HG03135 (cell line): ENCODE results near the gene FNDC5.
"Not testable (repeated sequence)": the region's sequence is repeated elsewhere in the genome, so short reads cannot be mapped to it uniquely, and the experiment has no call there.

ENCODE experiments used
- ATAC-seq: cut with Tn5 transposase; IDR thresholded peaks from one replicate; pipeline ENCODE4 v1.9.1; 2021; ENCODE audit warnings: mild to moderate bottlenecking, moderate library complexity; ENCODE audit not compliant: unreplicated experiment

The FNDC5 gene

DNA sequence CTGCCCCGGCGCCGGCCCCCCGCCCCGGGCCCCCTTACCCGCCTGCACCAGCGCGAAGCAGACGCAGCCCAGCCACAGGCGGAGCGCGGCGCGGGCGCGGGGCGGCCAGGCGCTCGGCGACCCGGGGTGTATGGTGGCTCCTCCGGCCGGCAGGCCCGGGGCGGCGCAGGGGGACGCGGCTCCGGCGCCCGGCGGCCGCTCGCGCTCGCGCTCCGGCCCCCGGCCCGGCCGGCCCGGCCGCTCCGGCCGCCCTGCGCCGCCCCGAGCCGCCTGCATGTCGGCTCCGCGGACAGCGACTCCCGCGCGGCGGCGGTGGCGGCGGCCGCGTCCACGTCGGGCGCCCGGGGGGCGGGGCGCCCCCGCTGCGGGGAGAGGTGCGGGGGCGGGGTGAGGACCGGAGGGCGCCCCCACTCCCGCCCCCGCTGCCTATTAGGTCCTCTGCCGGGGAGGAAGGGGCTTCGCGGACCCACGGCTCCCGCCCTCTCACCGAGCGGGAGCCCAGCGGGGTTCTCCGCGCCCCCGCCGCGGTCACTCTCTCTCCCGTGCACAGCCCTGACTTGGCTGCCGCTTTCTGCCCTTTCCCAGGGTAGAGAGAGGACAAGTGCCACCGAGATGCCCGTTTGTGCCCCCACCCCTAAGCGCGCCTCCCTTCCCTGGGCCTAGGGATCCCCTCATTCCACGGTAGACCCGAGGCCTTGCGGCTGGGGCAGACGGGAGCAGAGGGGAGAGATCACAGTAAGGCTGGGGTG lies at the start of gene FNDC5:
TSS of gene FNDC5 (minus strand) at position 298 of the 749 bp plus-strand sequence.
- no peak for ATAC-seq

DNA sequence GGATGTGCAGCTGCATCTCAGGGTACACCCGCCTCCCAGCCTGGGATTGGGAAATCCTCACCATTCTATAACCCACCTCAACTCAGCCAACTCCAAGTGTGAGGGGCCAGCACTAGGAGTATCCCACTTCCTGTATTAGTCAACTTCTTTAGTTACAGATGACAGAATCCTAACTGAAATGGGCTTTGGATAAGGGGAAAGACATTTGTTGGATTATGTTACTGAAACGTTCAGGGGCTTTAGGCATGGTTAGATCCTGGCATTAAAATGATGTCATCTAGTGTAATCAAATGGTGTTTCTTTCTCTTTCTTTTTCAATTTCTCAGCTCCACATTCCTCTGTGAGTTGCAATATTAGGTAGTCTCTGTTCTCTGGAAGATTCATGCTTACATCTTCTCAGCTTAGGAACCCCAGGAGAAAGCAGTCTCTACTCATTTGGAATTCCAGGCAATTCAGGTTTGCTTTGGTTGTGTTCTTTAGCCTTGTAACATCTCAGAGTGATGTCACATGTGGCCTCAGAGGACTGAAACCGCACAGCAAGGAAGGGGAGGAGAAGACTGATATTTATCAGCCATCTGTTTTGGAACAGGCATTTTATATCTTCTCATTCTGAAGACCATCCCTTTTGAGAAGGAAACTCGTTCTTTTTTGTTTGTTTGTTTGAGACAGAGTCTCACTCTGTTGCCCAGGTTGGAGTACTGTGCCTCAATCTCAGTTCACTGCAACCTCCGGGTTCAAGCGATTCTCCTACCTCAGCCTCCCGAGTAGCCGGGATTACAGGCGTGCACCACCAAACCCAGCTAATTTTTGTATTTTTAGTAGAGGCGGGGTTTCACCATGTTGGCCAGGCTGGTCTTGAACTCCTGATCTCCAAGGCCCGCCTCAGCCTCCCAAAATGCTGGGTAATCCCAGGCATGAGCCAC lies 49.4 kb upstream of the FNDC5 start:
- no peak for ATAC-seq

DNA sequence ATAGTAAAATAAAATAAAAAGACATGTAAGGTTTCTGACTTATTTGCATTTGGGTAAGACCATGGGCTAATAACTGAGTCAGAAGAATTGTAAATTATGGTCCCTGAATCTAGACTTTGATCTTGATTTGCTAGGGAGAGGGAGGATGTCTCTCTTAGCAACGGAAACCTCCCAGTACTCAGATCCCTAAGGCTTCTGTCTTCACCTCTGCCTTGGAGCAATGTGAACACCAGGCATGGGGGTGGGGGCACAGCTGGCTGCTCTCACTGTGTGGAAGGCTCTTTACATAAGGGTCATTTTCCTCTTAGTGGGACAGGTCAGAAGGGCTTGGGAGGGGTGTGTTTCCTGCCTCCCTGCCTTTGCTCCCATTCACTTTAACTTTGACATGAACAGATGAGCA lies 47.5 kb upstream of the FNDC5 start:
- ATAC-seq: no peak

DNA sequence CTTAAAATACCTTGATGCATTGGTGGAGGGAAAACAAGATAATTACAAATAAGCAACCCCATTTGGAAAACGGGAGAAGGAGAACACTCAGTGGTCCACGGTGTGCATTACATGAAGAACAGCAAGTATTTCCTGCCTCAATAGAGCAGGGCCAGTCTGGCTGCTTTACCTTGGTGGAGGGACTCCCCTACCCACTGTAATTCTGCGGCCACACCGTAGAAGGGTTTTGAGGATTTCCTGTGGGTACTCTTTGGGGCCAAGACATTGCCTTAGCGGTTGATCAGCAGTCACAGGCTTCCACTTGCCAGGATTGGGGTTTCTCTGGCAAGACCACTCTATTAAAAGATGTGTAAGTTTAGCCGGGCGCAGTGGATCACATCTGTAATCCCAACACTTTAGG lies 46.8 kb upstream of the FNDC5 start:
- no peak for ATAC-seq

DNA sequence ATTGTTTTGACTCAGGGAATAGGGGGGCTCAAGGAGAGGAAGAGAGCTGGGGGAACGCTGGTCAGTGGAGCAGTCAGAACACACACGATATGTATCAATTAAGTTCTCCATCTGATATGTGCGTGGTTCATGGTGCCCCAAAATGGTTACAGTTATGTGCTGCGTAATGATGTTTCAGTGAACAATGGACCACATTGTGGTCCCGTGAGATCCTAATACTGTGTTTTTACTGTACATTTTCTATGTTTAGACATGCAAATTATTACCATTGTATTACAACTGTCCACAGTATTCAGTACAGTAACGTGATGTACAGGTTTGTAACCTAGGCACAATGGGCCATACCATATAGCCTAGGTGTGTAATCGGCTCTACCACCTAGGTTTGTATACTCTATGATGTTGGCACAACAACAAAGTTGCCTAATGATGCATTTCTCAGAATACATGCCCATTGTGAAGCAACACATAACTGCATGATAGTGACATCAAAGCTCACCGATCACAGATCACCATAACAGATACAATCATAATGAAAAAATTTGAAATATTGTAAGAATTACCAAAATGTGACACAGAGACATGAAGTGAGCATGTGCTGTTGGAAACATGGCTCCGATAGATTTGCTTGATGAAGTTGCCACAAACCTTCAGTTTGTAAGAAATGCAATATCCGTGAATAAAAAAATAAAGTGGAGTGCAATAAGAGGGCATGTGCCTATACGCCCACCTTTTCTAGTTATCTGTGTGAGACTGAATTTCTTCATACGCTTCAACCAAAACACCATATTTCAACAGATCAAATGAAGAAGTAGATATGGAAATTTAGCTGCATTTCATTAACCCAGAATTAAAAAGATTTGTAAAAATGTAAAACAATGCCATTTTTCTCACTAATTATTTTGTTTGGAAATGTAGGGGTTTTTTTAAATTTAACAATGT lies 45.3 kb upstream of the FNDC5 start:
- ATAC-seq: no peak

- ATAC-seq: no peak
Measured at GRCh38 chr1:32910319-32910718, 39.6 kb upstream of the FNDC5 start.

GRCh38 chr1:32907435-32907834 lies 36.7 kb upstream of the FNDC5 start:
- ATAC-seq: no peak

DNA sequence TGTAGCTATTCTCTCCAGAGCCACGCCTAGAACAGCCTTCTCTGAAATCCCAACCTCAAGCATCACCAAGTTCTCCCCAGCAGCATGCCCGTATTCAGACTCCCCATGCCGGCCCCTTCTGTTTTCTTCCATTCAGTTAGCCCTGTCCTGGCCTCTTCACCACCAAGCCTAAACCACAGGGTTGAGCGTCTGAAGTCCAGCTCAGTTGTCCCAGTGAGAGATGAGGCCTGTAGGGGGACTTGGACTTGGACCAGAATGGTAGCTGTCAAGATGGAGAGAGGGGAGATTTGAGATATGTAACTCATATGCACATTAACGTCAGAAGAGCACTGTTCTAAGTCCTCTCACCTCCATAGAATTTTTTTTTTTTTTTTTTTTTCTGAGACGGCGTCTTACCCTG lies 35.9 kb upstream of the FNDC5 start:
- ATAC-seq: no peak

DNA sequence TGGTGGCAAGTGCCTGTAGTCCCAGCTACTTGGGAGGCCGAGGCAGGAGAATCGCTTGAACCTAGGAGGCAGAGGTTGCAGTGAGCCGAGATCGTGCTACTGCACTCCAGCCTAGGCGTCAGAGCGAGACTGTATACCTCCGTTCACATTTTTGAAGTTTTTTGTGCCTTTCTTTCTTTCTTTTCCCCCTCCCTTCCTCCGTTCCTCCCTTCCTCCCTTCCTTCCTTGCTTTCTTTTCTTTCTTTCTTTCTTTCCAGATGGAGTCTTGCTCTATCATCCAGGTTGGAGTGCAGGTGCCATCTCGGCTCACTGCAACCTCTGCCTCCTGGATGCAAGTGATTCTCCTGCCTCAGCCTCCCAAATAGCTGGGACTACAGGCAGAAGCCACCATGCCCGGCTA lies 34.9 kb upstream of the FNDC5 start:
- not testable (repeated sequence) for ATAC-seq

DNA sequence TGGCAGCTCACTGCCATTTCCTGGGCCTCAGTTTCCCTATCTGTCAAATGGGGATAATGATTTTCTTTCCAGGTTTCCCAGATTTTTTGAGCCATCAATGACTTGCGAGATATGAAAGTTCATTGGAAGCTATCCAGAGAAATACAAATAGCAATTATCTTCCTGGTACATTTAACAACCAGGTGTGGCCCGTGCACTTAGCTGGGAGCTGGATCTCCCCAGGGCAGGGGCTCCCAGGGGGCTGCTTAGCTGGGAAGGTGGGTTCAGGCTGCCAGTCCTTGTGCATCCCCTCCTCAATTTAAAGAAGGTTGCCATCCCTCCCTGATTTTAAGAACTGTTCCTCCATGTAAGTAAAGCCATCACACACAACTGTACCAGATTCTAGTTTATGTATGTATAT lies 34.1 kb upstream of the FNDC5 start:
- no peak for ATAC-seq

DNA sequence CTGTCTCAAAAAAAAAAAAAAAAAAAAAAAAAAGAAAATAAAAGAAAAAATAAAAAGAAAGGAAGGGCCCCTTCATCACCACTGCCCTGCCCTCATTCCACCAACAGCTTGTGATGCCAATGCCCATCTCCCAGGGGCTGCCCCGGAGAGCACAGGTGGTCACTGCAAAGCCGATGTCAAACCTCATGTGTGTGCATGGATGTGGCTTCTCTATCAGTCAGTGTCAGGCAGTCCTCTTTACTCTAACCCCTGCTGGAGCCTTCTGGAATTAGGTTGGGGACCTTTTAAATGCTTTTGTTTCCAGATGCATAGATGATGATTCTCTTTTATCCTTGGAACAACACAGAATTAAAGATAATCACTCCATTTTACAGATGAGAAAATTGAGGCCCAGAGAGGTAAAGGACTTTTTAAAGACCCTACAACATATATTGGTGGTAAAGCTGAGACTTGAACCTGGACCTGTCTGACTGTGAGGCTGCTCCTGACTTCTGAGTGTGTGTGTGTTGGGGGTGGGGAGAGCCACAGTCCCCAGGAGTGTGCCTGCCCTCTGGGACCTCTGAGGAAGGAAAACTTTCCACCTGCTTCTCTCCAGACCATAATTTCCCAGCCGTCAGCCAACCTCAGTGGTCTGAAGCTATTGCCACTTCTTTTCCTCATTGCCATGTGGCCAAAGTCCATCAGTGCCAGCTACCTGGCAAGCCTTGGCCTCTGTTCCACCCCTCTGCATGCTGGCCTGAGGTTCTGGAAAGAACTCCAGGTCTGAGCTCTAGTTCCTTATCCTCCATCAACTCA lies 33.5 kb upstream of the FNDC5 start:
- ATAC-seq: no peak

DNA sequence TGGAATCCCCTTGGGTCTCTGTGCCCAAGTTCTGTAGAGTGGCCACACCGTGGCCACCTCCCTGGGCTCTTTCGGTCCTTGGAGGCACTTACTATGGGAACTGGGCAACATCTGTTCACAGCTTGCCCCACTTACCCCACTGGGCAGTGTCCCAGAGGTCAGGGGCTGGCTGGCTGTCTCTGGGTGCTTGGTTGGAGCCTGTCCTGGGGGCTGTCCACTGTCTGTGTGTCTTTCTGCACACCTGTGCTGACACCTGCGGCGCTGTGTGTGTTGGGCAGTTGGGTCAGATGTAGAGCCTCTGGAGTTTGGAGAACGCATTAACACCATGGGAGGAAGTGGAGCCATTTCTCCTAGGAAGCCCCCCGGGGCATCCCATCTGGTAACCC lies 31.8 kb upstream of the FNDC5 start:
- no peak for ATAC-seq

DNA sequence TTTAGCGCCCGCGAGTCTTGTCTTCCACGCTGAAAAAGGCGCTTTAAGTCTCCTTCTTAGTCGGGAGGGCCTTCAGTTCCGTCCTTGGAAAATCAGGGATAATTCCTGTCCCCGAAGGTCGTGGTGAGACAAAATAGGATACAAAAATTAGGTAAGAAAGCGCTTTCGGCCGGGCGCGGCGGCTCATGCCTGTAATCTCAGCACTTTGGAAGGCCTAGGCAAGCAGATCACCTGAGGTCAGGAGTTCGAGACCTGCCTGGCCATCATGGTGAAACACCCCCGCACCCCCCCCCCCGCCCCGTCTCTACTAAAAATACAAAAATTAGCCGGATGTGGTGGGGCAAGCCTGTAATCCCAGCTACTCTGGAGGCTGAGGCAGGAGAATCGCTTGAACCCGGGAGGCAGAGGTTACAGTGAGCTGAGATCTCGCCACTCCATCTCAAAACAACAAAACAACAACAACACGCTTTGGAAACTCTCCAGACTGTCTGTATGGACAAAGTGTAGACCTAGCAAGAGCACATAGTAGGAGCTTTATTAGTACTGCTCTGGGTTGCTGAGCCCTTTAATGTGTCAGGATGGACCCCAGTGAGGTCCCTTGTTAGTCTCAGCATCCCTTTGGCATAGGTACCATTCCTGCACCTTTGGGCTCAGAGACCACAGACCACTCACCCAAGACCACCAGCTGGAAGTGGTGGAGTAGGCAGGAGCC lies 31.3 kb upstream of the FNDC5 start:
- ATAC-seq: no peak

DNA sequence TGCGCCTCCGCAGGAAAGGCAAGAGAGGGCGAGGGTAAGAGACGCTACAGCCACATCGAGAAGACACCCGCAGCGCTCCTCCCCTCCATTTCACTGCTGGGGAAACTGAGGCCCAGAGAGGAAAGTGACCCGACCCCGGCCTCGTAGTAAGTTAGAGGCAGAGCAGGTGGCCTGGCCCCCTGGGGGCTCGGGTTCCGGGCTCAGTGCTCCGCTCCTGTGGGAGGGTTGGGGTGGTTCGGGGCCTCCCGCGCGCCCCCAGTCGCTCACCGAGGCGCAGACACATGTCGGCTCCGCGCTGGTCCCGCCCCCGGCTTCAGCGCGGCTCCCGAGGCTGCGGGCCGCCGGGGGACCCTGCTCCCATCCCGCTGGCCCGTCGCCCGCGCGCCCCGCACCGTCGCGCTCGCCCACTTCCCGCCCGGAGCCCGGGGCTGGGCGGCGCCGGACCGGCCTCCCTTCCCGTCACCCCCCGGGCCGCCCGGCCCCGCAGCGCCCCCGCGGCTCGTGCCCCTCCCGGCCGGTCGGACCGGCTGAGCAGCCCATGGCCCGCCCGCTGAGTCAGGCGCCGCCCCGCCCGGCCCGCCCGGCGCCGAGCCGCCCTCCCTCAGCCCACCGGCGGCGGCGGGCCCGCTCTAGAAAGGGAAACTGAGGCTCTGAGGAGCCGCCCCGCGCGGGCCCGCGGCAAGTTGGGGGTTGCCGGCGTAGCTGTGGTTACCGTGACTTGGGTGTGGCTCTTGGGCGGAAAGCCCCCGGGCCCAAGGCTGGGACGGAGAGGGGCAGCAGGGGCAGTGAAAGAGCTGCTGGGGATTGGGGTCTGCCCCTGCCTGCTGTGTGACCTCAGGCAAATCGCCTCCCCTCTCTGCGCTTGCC lies 30.5 kb upstream of the FNDC5 start, which contains the start of gene TMEM54:
TSS of gene TMEM54 (minus strand) at position 434 of the 867 bp plus-strand sequence. CDS start at position 283, 151 bp downstream.
- ATAC-seq: no peak

DNA sequence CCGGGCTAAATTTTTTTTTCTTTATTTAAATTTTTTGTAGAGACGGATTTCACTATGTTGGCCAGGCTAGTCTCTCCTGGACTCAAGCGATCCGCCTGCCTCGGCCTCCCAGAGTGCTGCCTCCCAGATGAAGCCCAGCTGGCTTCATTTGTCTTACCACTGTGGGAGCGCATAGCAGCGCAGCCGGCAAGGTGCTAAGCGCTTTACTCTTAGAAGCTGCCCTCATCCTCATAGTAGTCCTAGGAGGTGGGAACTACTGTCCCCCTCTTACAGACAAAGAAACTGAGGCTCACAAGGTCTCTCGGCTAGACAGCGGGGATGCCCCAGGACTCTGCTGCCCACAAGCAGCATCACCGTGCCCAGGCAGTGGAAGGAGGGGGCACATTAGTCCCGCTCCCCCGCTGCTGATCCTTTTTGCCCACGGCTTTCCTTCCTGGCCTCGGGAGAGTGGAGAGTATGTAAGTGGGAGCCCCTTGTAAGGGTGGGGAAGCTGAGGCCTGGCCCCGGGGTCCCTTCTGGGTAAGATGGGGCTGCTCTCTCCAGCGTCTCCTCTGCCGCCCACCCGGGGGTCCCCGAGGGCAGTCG lies 29.8 kb upstream of the FNDC5 start:
- no peak for ATAC-seq

GRCh38 chr1:32899586-32900296 lies 29.0 kb upstream of the FNDC5 start:
- no peak for ATAC-seq

DNA sequence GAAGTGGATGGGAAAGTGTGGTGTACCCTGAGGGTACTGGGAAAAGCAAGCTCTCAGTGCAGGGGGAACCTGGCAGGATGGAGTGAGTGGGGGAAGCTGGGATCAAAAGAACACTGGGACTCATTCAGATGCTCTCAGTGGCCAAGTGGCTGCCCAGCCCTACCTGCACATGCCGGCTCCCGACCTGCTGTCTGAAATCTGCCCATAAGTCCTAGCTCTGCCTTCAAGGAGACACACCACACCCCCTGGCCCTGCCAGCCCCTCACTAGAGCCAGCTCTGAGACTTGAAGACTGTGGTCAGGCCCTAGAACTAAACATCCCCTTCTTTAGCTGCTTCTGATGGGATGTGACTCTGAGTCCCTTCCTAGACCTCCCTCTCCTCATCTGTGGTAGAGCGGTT lies 28.2 kb upstream of the FNDC5 start:
- ATAC-seq: no peak

- ATAC-seq: no peak
Measured at GRCh38 chr1:32898056-32898455, 27.3 kb upstream of the FNDC5 start.
